ENCODE measurements around the gene MTMR2.

MTMR2 gene

GRCh38 chr11:95923728-95924413 lies at the start of gene MTMR2:
MTMR2 (minus strand) TSS chr11:95924107; CDS start chr11:95923954, 153 bp downstream.
- peak; percentile 51 for DNase-seq

GRCh38 chr11:95972060-95972459 lies 48.2 kb upstream of the MTMR2 start:
- no peak for DNase-seq

GRCh38 chr11:95968585-95968984 lies 44.7 kb upstream of the MTMR2 start:
- no peak for DNase-seq

GRCh38 chr11:95964281-95964680 lies 40.4 kb upstream of the MTMR2 start:
- no peak for DNase-seq

- no peak for DNase-seq
Measured at GRCh38 chr11:95961758-95962157, 37.9 kb upstream of the MTMR2 start.

- DNase-seq, result no peak
Measured at GRCh38 chr11:95950905-95951304, 27.0 kb upstream of the MTMR2 start.

GRCh38 chr11:95948637-95949036 lies 24.7 kb upstream of the MTMR2 start:
- DNase-seq, result no peak

- no peak for DNase-seq
Measured at GRCh38 chr11:95944623-95945022, 20.7 kb upstream of the MTMR2 start.

GRCh38 chr11:95943546-95943945 lies 19.6 kb upstream of the MTMR2 start:
- no peak for DNase-seq

- no peak for DNase-seq
Measured at GRCh38 chr11:95939091-95939490, 15.2 kb upstream of the MTMR2 start.

- no peak for DNase-seq
Measured at GRCh38 chr11:95937358-95937757, 13.5 kb upstream of the MTMR2 start.

- DNase-seq, result no peak
Measured at GRCh38 chr11:95933594-95933993, 9.7 kb upstream of the MTMR2 start.

- DNase-seq, result no peak
Measured at GRCh38 chr11:95931916-95932315, 8.0 kb upstream of the MTMR2 start.

GRCh38 chr11:95930948-95931347 lies 7.0 kb upstream of the MTMR2 start:
- DNase-seq, result no peak

- DNase-seq, result no peak
Measured at GRCh38 chr11:95926726-95927125, 2.8 kb upstream of the MTMR2 start.

- no peak for DNase-seq
Measured at GRCh38 chr11:95925011-95925410, 1.1 kb upstream of the MTMR2 start.

- no peak for DNase-seq
Measured at GRCh38 chr11:95924414-95924760, 480 bp upstream of the MTMR2 start.

GRCh38 chr11:95923439-95923727 lies 524 bp downstream of the MTMR2 start:
- no peak for DNase-seq

GRCh38 chr11:95922536-95923438 lies 1.1 kb downstream of the MTMR2 start:
- no peak for DNase-seq

GRCh38 chr11:95922099-95922498 lies 1.8 kb downstream of the MTMR2 start:
- DNase-seq, result no peak

GRCh38 chr11:95920460-95921105 lies 3.3 kb downstream of the MTMR2 start:
- no peak for DNase-seq

GRCh38 chr11:95919514-95919913 lies 4.4 kb downstream of the MTMR2 start:
- no peak for DNase-seq

GRCh38 chr11:95918720-95919119 lies 5.2 kb downstream of the MTMR2 start:
- no peak for DNase-seq

GRCh38 chr11:95918056-95918455 lies 5.9 kb downstream of the MTMR2 start:
- DNase-seq, result no peak

All from CD4-positive, alpha-beta T cell treated with Interleukin-10 for 1 hour (primary cell).